BJ (cell line): ENCODE data around the gene IGSF10. TPM values are rescaled to one million over a fixed set of nuclear protein-coding genes. Genes with fewer than 3 reads are reported as not detected.

Experiments used
- CTCF ChIA-PET: fragments of 350-600 bp; formaldehyde crosslinking; extraction: SDS; loops from one replicate; lab custom pipeline; 2021; ENCODE audit warnings: antibody characterized with exemption, inconsistent platforms; lab: Yijun Ruan, JAX
- POLR2A ChIA-PET: fragments of 300-600 bp; sonication (Branson Sonifier 250); formaldehyde crosslinking; extraction: SDS; loops from one replicate; lab custom pipeline; 2021; ENCODE audit warnings: antibody characterized with exemption; lab: Charles Lee
- DNase-seq: peaks from one replicate; pipeline ENCODE4 v3.0.0-alpha.2; 2011; ENCODE audit warnings: low read depth
- H3K27me3 ChIP-seq: 2 replicates; pipeline ENCODE4 v1.6.0; 2011; ENCODE audit warnings: low read length; ENCODE audit not compliant: control insufficient read depth, insufficient read depth
- H3K36me3 ChIP-seq: 2 replicates; pipeline ENCODE4 v1.5.1; 2011; ENCODE audit warnings: low read length; ENCODE audit not compliant: control insufficient read depth, insufficient read depth
- H3K4me3 ChIP-seq: 2 replicates; pipeline ENCODE4 v1.5.1; 2011; ENCODE audit warnings: low read depth, mild to moderate bottlenecking, control low read depth, low read length
- polyA plus RNA-seq: library from polyadenylated mRNA; depleted of rRNA; stranded (reverse); fragments of >200 nt; gene quantifications from 2 replicates; pipeline ENCODE4 v1.2.3, GENCODE V29; 2011
- TF ChIP-seq, protein P1 (sequence below): IDR thresholded peaks from 2 replicates; pipeline ENCODE4 v1.5.1; 2011; ENCODE audit warnings: low read depth, mild to moderate bottlenecking, control low read depth, inconsistent platforms, low read length, moderate library complexity; ENCODE audit not compliant: insufficient read depth

The IGSF10 gene
- polyA plus RNA-seq, 1 experiment, result 0.07 TPM

- Histone ChIP-seq H3K27me3 (peaks cover 14% of the 10 kb centered on the region), H3K36me3 (no peaks in the 10 kb centered on the region), H3K4me3 (no peak overlapping the region)
- POLR2A ChIA-PET, result interaction anchor here (0.6 to 0.7 kb wide), 2 partner anchors 114 to 487 kb away, joined by 3 read pairs; no protein-coding TSS in a partner anchor
- TF ChIP-seq, protein P1, sequence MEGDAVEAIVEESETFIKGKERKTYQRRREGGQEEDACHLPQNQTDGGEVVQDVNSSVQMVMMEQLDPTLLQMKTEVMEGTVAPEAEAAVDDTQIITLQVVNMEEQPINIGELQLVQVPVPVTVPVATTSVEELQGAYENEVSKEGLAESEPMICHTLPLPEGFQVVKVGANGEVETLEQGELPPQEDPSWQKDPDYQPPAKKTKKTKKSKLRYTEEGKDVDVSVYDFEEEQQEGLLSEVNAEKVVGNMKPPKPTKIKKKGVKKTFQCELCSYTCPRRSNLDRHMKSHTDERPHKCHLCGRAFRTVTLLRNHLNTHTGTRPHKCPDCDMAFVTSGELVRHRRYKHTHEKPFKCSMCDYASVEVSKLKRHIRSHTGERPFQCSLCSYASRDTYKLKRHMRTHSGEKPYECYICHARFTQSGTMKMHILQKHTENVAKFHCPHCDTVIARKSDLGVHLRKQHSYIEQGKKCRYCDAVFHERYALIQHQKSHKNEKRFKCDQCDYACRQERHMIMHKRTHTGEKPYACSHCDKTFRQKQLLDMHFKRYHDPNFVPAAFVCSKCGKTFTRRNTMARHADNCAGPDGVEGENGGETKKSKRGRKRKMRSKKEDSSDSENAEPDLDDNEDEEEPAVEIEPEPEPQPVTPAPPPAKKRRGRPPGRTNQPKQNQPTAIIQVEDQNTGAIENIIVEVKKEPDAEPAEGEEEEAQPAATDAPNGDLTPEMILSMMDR, result no peak
- DNase-seq, result no peak
- CTCF ChIA-PET, result interaction anchor here (0.9 to 1.7 kb wide), 3 partner anchors 8 to 379 kb away, joined by 4 to 16 read pairs (median 4); no protein-coding TSS in a partner anchor
Measured at GRCh38 chr3:151460228-151460627, 633 bp downstream of the IGSF10 start.

DNA sequence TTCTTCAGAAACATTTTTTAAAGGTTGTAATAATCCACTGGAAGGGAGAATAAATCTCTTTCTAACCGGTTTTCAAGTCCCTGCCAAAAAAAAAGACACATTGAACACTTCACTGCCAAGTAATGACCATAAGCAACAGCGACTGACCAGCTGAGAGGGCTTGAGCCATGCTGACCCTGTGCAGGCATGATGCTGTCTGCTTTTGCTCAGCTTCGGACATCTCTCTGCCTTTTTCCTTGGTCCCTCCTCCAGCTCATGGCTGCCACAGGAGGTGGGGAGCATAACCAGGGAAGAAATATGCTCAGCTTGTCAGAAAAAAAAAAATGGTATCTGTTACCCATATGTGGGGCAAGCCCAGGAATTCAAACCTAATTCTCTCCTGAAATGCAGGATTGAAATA is 1.5 kb downstream of the IGSF10 start:
- CTCF ChIA-PET, result interaction anchor here (0.9 to 1.7 kb wide), 3 partner anchors 9 to 380 kb away, joined by 4 to 16 read pairs (median 4); no protein-coding TSS in a partner anchor
- H3K36me3 ChIP-seq, result no peaks in the 10 kb centered on the region
- no peak overlapping the region for H3K4me3 ChIP-seq
- TF ChIP-seq, protein P1, result no peak
- POLR2A ChIA-PET, result no interaction called here
- no peak for DNase-seq
- peaks cover 14% of the 10 kb centered on the region for H3K27me3 ChIP-seq

DNA sequence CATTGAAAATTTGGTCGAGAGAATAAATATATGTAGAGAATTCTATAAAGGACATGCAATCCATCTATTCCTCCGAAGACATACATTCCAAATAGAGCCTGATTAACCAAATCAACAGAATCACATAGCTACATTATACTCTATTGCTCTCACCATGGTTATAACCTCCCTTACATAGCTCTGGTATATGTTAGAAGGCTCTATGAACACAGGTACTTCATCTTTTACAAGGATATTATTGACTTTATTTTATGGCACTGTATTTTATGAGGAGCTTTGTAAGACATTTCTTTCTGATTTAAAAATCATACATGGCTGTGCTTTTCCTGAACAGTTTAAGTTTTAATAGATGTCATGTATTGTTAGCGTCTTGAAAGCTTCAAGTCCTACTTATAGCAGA is 4.8 kb downstream of the IGSF10 start:
- DNase-seq, result no peak
- peaks cover 6% of the 10 kb centered on the region for H3K27me3 ChIP-seq
- CTCF ChIA-PET, result interaction anchor here (2.2 kb wide), 1 partner anchor 12 kb away, joined by 16 read pairs; no protein-coding TSS in a partner anchor
- POLR2A ChIA-PET, result no interaction called here
- TF ChIP-seq, protein P1, result no peak
- no peak overlapping the region for H3K4me3 ChIP-seq
- no peaks in the 10 kb centered on the region for H3K36me3 ChIP-seq

DNA sequence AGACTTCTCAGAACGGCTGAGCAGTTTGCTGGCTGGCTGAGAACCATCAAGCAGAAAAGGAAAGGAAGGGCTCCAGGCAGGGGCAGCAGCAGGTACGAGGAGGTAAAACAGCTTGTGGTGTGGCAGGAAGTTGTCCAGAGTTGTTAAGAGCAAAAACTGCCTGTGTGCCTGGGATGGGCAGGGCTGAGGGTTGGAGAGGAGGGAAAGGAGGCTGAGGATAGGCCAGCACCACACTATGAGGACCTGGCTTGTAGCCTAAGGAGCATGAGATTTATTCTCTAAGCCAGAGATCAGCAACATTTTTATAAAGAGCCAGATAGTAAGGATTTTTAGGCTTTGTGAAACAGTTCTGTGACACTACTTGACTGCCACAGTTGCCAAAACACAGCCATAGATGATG is 8.0 kb downstream of the IGSF10 start:
- Histone ChIP-seq H3K36me3 (no peaks in the 10 kb centered on the region), H3K4me3 (no peak overlapping the region), H3K27me3 (peaks cover 2% of the 10 kb centered on the region)
- TF ChIP-seq, protein P1, result no peak
- DNase-seq, result no peak
- POLR2A ChIA-PET, result no interaction called here
- CTCF ChIA-PET, result interaction anchor here (0.6 kb wide), 1 partner anchor 235 kb away, joined by 3 read pairs; no protein-coding TSS in a partner anchor

DNA sequence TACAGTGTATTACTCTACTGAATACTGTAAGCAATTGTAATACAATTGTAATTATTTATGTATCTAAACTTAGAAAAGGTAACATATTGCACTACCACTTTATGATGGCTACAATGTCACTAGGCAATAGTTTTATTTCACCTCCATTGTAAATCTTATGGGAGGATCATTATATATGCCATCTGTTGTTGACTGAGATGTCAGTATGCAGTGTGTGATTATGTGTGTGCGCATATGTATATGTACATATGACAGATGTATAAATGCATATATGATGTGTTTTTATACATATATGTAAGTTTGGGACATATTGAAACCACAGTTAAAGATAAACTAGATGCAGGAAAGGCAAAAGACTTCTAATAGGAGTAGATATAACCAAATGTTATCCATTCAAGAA is 8.5 kb downstream of the IGSF10 start:
- Histone ChIP-seq H3K36me3 (no peaks in the 10 kb centered on the region), H3K27me3 (peaks cover 2% of the 10 kb centered on the region), H3K4me3 (no peak overlapping the region)
- TF ChIP-seq, protein P1, result no peak
- no peak for DNase-seq
- ChIA-PET POLR2A (no interaction called here), CTCF (interaction anchor here (0.6 kb wide), 1 partner anchor 235 kb away, joined by 3 read pairs; no protein-coding TSS in a partner anchor)
